CD4-positive, CD25-positive, alpha-beta regulatory T cell (primary cell): Measurements from ENCODE around the gene MLIP. TPM values are rescaled to one million over a fixed set of nuclear protein-coding genes. Genes with fewer than 3 reads are reported as not detected.

Source experiments
- ATAC-seq, 2 donors: fragments of 150-1000 bp; cut with Tn5 transposase; one replicate each; pipeline ENCODE4 v1.10.0; 2021; ENCODE audit warnings: low read depth in 2 of 2, moderate number of reproducible peaks in 2 of 2, moderate library complexity in 1 of 2
- DNase-seq, 3 donors: peaks; one replicate each; pipeline versions ENCODE4 v3.0.0 to v3.0.0-alpha.2; 2012 to 2022; ENCODE audit warnings: mixed read lengths in 1 of 3
- H3K27ac ChIP-seq: one replicate; pipeline ENCODE4 v1.7.0; 2013; ENCODE audit warnings: mild to moderate bottlenecking, low read length; ENCODE audit not compliant: insufficient read depth, poor library complexity, severe bottlenecking
- H3K27me3 ChIP-seq: one replicate; pipeline ENCODE4 v1.7.0; 2013; ENCODE audit warnings: low read length; ENCODE audit not compliant: control insufficient read depth, insufficient read depth
- H3K36me3 ChIP-seq: one replicate; pipeline ENCODE4 v1.7.0; 2013; ENCODE audit warnings: mild to moderate bottlenecking, low read length, moderate library complexity; ENCODE audit not compliant: control insufficient read depth, insufficient read depth
- H3K4me1 ChIP-seq: 2 replicates; pipeline ENCODE4 v1.7.0; 2013; ENCODE audit warnings: mild to moderate bottlenecking, low read length; ENCODE audit not compliant: insufficient read depth, control insufficient read depth, poor library complexity, severe bottlenecking
- H3K4me3 ChIP-seq: one replicate; pipeline ENCODE4 v1.7.0; 2013; ENCODE audit warnings: low read depth, mild to moderate bottlenecking, low read length, moderate library complexity
- H3K9me3 ChIP-seq, 2 experiments: 1 replicate in 1 of 2; 2 replicates in 1 of 2; pipeline ENCODE4 v1.7.0; 2013; ENCODE audit warnings: low read length in 2 of 2, mild to moderate bottlenecking in 1 of 2, moderate library complexity in 1 of 2; ENCODE audit not compliant: control insufficient read depth in 2 of 2
- H3K27ac Mint-ChIP-seq, 3 donors: one replicate each; pipeline ENCODE4 v1.8.0; 2020 to 2022; ENCODE audit warnings: mild to moderate bottlenecking in 3 of 3, mixed read lengths in 3 of 3, moderate library complexity in 2 of 3
- H3K27me3 Mint-ChIP-seq: one replicate; pipeline ENCODE4 v1.8.0; 2022; ENCODE audit warnings: mild to moderate bottlenecking, mixed read lengths
- H3K36me3 Mint-ChIP-seq: one replicate; pipeline ENCODE4 v1.8.0; 2020; ENCODE audit warnings: mixed read lengths
- H3K4me1 Mint-ChIP-seq, 4 donors: one replicate each; pipeline ENCODE4 v1.8.0; 2020 to 2022; ENCODE audit warnings: mixed read lengths in 4 of 4, mild to moderate bottlenecking in 1 of 4
- H3K4me3 Mint-ChIP-seq, 4 donors: one replicate each; pipeline ENCODE4 v1.8.0; 2020 to 2022; ENCODE audit warnings: mild to moderate bottlenecking in 4 of 4, mixed read lengths in 4 of 4, moderate library complexity in 3 of 4
- H3K9me3 Mint-ChIP-seq, 7 donors: one replicate each; pipeline ENCODE4 v1.8.0; 2020 to 2022; ENCODE audit warnings: mixed read lengths in 7 of 7, mild to moderate bottlenecking in 3 of 7, moderate library complexity in 2 of 7
- polyA plus RNA-seq, 4 donors: library from polyadenylated mRNA; unstranded; fragments of 300-500 nt; fragmentation: Illumina TruSeq; gene quantifications; one replicate each; pipeline ENCODE4 v1.2.3, GENCODE V29; 2021
- total RNA-seq: library from RNA; stranded (reverse); gene quantifications from one replicate; pipeline ENCODE4 v1.2.3, GENCODE V29; 2022

MLIP gene
- total and polyA plus RNA-seq, 5 donors from 2014 or later: not detected

GRCh38 chr6:54099225-54099624, 12.0 kb upstream of the MLIP start:
- Mint-ChIP-seq H3K9me3 (peaks cover 0 to 7% (median 0%) of the 10 kb centered on the region in 7 donors), H3K27ac (no peak overlapping the region), H3K36me3 (no peaks in the 10 kb centered on the region), H3K27me3 (no peaks in the 10 kb centered on the region), H3K4me3 (no peak overlapping the region), H3K4me1 (no peaks in the 10 kb centered on the region)
- H3K4me1 ChIP-seq: no peaks in the 10 kb centered on the region
- no peak for ATAC-seq
- no peaks in the 10 kb centered on the region for H3K27me3 ChIP-seq
- no peaks in the 10 kb centered on the region for H3K9me3 ChIP-seq
- no peak for DNase-seq
- H3K4me3 ChIP-seq: no peak overlapping the region
- H3K27ac ChIP-seq: no peak overlapping the region
- H3K36me3 ChIP-seq: no peaks in the 10 kb centered on the region

- DNase-seq: no peak
- H3K9me3 Mint-ChIP-seq: peaks cover 0 to 4% (median 0%) of the 10 kb centered on the region in 7 donors
- Histone ChIP-seq H3K9me3 (no peaks in the 10 kb centered on the region), H3K27me3 (no peaks in the 10 kb centered on the region), H3K4me3 (no peak overlapping the region), H3K27ac (no peak overlapping the region), H3K36me3 (no peaks in the 10 kb centered on the region), H3K4me1 (no peaks in the 10 kb centered on the region)
- H3K27ac Mint-ChIP-seq: no peak overlapping the region
- no peaks in the 10 kb centered on the region for H3K27me3 Mint-ChIP-seq
- no peak overlapping the region for H3K4me3 Mint-ChIP-seq
- no peaks in the 10 kb centered on the region for H3K36me3 Mint-ChIP-seq
- no peak for ATAC-seq
- H3K4me1 Mint-ChIP-seq: no peaks in the 10 kb centered on the region
Measured at GRCh38 chr6:54100411-54101006, 10.7 kb upstream of the MLIP start.

- H3K27me3 ChIP-seq: no peaks in the 10 kb centered on the region
- Mint-ChIP-seq H3K27ac (no peak overlapping the region), H3K27me3 (no peaks in the 10 kb centered on the region), H3K9me3 (peaks cover 0 to 3% (median 0%) of the 10 kb centered on the region in 7 donors), H3K4me3 (no peak overlapping the region), H3K36me3 (no peaks in the 10 kb centered on the region), H3K4me1 (no peaks in the 10 kb centered on the region)
- no peak overlapping the region for H3K27ac ChIP-seq
- ATAC-seq (no peak), DNase-seq (no peak)
- no peaks in the 10 kb centered on the region for H3K4me1 ChIP-seq
- H3K4me3 ChIP-seq: no peak overlapping the region
- H3K9me3 ChIP-seq: no peaks in the 10 kb centered on the region
- H3K36me3 ChIP-seq: no peaks in the 10 kb centered on the region
Measured at GRCh38 chr6:54102238-54102637, 9.0 kb upstream of the MLIP start.

- H3K4me3 Mint-ChIP-seq: no peak overlapping the region
- H3K9me3 Mint-ChIP-seq: peaks cover 0 to under 1% (median 0%) of the 10 kb centered on the region in 7 donors
- no peak overlapping the region for H3K27ac ChIP-seq
- no peaks in the 10 kb centered on the region for H3K27me3 ChIP-seq
- H3K36me3 Mint-ChIP-seq: no peaks in the 10 kb centered on the region
- H3K9me3 ChIP-seq: no peaks in the 10 kb centered on the region
- no peak overlapping the region for H3K27ac Mint-ChIP-seq
- DNase-seq: no peak
- H3K4me1 Mint-ChIP-seq: no peaks in the 10 kb centered on the region
- no peak overlapping the region for H3K4me3 ChIP-seq
- no peaks in the 10 kb centered on the region for H3K36me3 ChIP-seq
- no peaks in the 10 kb centered on the region for H3K4me1 ChIP-seq
- H3K27me3 Mint-ChIP-seq: no peaks in the 10 kb centered on the region
- no peak for ATAC-seq
Measured at GRCh38 chr6:54103497-54103896, 7.7 kb upstream of the MLIP start.

- H3K4me1 ChIP-seq: no peaks in the 10 kb centered on the region
- H3K4me3 ChIP-seq: no peak overlapping the region
- no peak overlapping the region for H3K27ac ChIP-seq
- DNase-seq (no peak), ATAC-seq (no peak)
- no peaks in the 10 kb centered on the region for H3K36me3 Mint-ChIP-seq
- H3K36me3 ChIP-seq: no peaks in the 10 kb centered on the region
- H3K4me1 Mint-ChIP-seq: no peaks in the 10 kb centered on the region
- H3K27me3 Mint-ChIP-seq: no peaks in the 10 kb centered on the region
- H3K9me3 ChIP-seq: no peaks in the 10 kb centered on the region
- no peaks in the 10 kb centered on the region for H3K27me3 ChIP-seq
- peaks cover 0 to 2% (median 0%) of the 10 kb centered on the region in 7 donors for H3K9me3 Mint-ChIP-seq
- no peak overlapping the region for H3K27ac Mint-ChIP-seq
- H3K4me3 Mint-ChIP-seq: no peak overlapping the region
Measured at GRCh38 chr6:54106727-54107126, 4.5 kb upstream of the MLIP start.

GRCh38 chr6:54107470-54108090, 3.7 kb upstream of the MLIP start:
- no peak overlapping the region for H3K4me3 Mint-ChIP-seq
- Histone ChIP-seq H3K4me3 (no peak overlapping the region), H3K36me3 (no peaks in the 10 kb centered on the region), H3K27ac (no peak overlapping the region), H3K4me1 (no peaks in the 10 kb centered on the region), H3K27me3 (no peaks in the 10 kb centered on the region), H3K9me3 (no peaks in the 10 kb centered on the region)
- no peaks in the 10 kb centered on the region for H3K27me3 Mint-ChIP-seq
- H3K36me3 Mint-ChIP-seq: no peaks in the 10 kb centered on the region
- no peak for ATAC-seq
- H3K4me1 Mint-ChIP-seq: no peaks in the 10 kb centered on the region
- peaks cover 0 to 2% (median 0%) of the 10 kb centered on the region in 7 donors for H3K9me3 Mint-ChIP-seq
- H3K27ac Mint-ChIP-seq: no peak overlapping the region
- DNase-seq: no peak

- DNase-seq (no peak), ATAC-seq (no peak)
- H3K9me3 Mint-ChIP-seq: peaks cover 0 to 2% (median 0%) of the 10 kb centered on the region in 7 donors
- H3K36me3 Mint-ChIP-seq: no peaks in the 10 kb centered on the region
- no peak overlapping the region for H3K4me3 ChIP-seq
- H3K4me3 Mint-ChIP-seq: no peak overlapping the region
- H3K36me3 ChIP-seq: no peaks in the 10 kb centered on the region
- no peaks in the 10 kb centered on the region for H3K4me1 ChIP-seq
- no peak overlapping the region for H3K27ac Mint-ChIP-seq
- no peak overlapping the region for H3K27ac ChIP-seq
- H3K9me3 ChIP-seq: no peaks in the 10 kb centered on the region
- no peaks in the 10 kb centered on the region for H3K27me3 ChIP-seq
- H3K4me1 Mint-ChIP-seq: no peaks in the 10 kb centered on the region
- no peaks in the 10 kb centered on the region for H3K27me3 Mint-ChIP-seq
Measured at GRCh38 chr6:54108271-54108670, 3.0 kb upstream of the MLIP start.

GRCh38 chr6:54109586-54109985, 1.7 kb upstream of the MLIP start:
- Histone ChIP-seq H3K9me3 (no peaks in the 10 kb centered on the region), H3K27ac (no peak overlapping the region), H3K27me3 (no peaks in the 10 kb centered on the region), H3K4me1 (no peaks in the 10 kb centered on the region), H3K36me3 (no peaks in the 10 kb centered on the region), H3K4me3 (no peak overlapping the region)
- ATAC-seq (no peak), DNase-seq (no peak)
- Mint-ChIP-seq H3K4me3 (no peak overlapping the region), H3K9me3 (peaks cover 0 to 4% (median 2%) of the 10 kb centered on the region in 7 donors), H3K36me3 (no peaks in the 10 kb centered on the region), H3K27ac (no peak overlapping the region), H3K4me1 (no peaks in the 10 kb centered on the region), H3K27me3 (no peaks in the 10 kb centered on the region)
